ENCODE data around the gene MMP2.
A peak's percentile ranks its signal among the peaks of the same experiment; 100 is the strongest.

Gene MMP2

DNA sequence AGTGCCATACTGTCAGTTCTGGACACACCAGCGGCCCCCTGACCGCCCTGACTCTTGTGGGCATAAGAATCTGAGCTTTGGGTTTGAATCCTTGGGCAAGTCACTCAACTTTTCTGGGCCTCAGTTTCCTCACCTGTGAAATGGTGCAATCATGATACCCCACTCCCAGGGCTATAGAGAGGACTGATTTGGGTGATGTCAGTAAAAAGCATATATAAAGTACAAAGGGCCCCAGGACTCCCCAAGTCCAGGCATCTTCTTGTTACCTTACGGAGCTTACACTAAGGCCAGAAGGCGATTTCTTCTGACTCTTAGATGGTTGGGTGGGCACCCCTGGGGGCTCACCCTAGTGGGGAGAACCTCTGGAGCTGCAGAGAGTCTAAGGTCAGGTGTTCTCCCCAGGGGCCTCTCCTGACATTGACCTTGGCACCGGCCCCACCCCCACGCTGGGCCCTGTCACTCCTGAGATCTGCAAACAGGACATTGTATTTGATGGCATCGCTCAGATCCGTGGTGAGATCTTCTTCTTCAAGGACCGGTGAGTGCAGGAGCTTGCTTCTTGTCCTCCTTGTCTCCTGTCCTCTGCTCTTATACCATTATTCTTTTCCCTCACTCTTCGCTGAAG lies 13.9 kb downstream of the MMP2 start:
- Histone ChIP-seq H2AFZ (ENCODE audit: low read length) (no peak overlapping the region), H3K18ac (ENCODE audit: low read length) (no peak overlapping the region), H3K4me2 (ENCODE audit: insufficient read depth, low read length, poor library complexity, severe bottlenecking) (no peak overlapping the region), H3K27me3 (ENCODE audit: control insufficient read depth in 3 of 3, insufficient read depth in 3 of 3, low read depth in 1 of 3, low read length in 3 of 3) (no peaks in the 10 kb centered on the region), H2BK15ac (ENCODE audit: low read length) (no peak overlapping the region), H2BK120ac (ENCODE audit: low read depth, low read length) (no peak overlapping the region), H3K79me1 (ENCODE audit: low read depth, low read length) (no peaks in the 10 kb centered on the region), H2BK5ac (ENCODE audit: low read length) (no peak overlapping the region), H3K23ac (ENCODE audit: low read depth, low read length, poor library complexity) (no peak overlapping the region), H3K4me1 (ENCODE audit: control insufficient read depth in 2 of 2, insufficient read depth in 1 of 2, low read depth in 1 of 2, low read length in 2 of 2) (peaks cover 2 to 5% of the 10 kb centered on the region in 2 donors), H3K27ac (replicated peaks; ENCODE audit: low read length) (no peak overlapping the region), H3K4ac (ENCODE audit: low read length) (no peak overlapping the region), H4K8ac (ENCODE audit: low read depth, low read length) (no peak overlapping the region), H4K91ac (ENCODE audit: low read depth, low read length, poor library complexity) (no peak overlapping the region), H3K14ac (ENCODE audit: low read length) (no peak overlapping the region), H3K4me3 (ENCODE audit: low read length in 2 of 2) (no peak overlapping the region), H3K36me3 (replicated peaks in 1 of 2; ENCODE audit: control insufficient read depth in 2 of 2, insufficient read depth in 2 of 2, low read length in 2 of 2) (peaks cover 11 to 98% of the 10 kb centered on the region in 2 donors), H3K9me3 (replicated peaks in 1 of 2; ENCODE audit: control insufficient read depth in 2 of 2, insufficient read depth in 1 of 2, low read depth in 1 of 2, low read length in 2 of 2) (no peaks in the 10 kb centered on the region), H2AK5ac (ENCODE audit: low read depth, low read length) (no peak overlapping the region), H2BK12ac (ENCODE audit: low read length) (no peak overlapping the region), H3K9ac (ENCODE audit: low read depth, low read length, poor library complexity) (no peak overlapping the region)
- no peak for DNase-seq (ENCODE audit: low spot score)
- WGBS, 2 donors (ENCODE audit: extremely low coverage in 2 of 2, insufficient read length in 2 of 2, insufficient replicate concordance in 1 of 2), result no CpG with 5 or more reads among the region's 10 CpGs

DNA sequence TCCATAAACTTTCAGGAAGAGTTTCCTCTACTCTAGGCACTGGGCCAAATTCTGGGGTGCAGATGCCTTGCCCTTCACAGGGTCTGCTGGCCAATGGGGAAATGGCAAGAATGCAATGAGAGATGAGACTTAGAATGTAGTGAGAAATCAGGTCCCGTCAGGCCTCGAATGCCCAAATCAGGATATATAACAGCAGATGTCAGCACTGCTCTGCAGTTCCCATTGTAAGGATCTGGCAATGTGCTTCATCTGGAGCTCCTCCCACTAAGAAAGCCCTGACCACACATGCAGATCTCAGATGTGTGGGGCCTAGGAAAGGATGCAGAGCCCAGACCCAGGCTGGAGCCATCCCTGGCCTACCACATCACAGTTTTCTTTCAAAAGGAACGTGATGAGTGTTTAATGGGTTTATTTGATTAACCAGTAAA lies 16.0 kb downstream of the MMP2 start:
- no peak overlapping the region for H2BK12ac ChIP-seq (ENCODE audit: low read length)
- no peak overlapping the region for H3K14ac ChIP-seq (ENCODE audit: low read length)
- no peak overlapping the region for H4K8ac ChIP-seq (ENCODE audit: low read depth, low read length)
- H3K27ac ChIP-seq (replicated peaks; ENCODE audit: low read length), result no peak overlapping the region
- H3K79me1 ChIP-seq (ENCODE audit: low read depth, low read length), result no peaks in the 10 kb centered on the region
- no peak overlapping the region for H2AK5ac ChIP-seq (ENCODE audit: low read depth, low read length)
- H3K4me2 ChIP-seq (ENCODE audit: insufficient read depth, low read length, poor library complexity, severe bottlenecking), result no peak overlapping the region
- H3K18ac ChIP-seq (ENCODE audit: low read length), result no peak overlapping the region
- H3K4me3 ChIP-seq (ENCODE audit: low read length in 2 of 2), result no peak overlapping the region
- no peak overlapping the region for H3K23ac ChIP-seq (ENCODE audit: low read depth, low read length, poor library complexity)
- H3K9ac ChIP-seq (ENCODE audit: low read depth, low read length, poor library complexity), result no peak overlapping the region
- peaks cover 5 to 14% of the 10 kb centered on the region in 2 donors for H3K4me1 ChIP-seq (ENCODE audit: control insufficient read depth in 2 of 2, insufficient read depth in 1 of 2, low read depth in 1 of 2, low read length in 2 of 2)
- no peaks in the 10 kb centered on the region for H3K9me3 ChIP-seq (replicated peaks in 1 of 2; ENCODE audit: control insufficient read depth in 2 of 2, insufficient read depth in 1 of 2, low read depth in 1 of 2, low read length in 2 of 2)
- H4K91ac ChIP-seq (ENCODE audit: low read depth, low read length, poor library complexity), result no peak overlapping the region
- no CpG with 5 or more reads among the region's 3 CpGs for WGBS, 2 donors (ENCODE audit: extremely low coverage in 2 of 2, insufficient read length in 2 of 2, insufficient replicate concordance in 1 of 2)
- peaks cover 6 to 92% of the 10 kb centered on the region in 2 donors for H3K36me3 ChIP-seq (replicated peaks in 1 of 2; ENCODE audit: control insufficient read depth in 2 of 2, insufficient read depth in 2 of 2, low read length in 2 of 2)
- H2AFZ ChIP-seq (ENCODE audit: low read length), result no peak overlapping the region
- no peak overlapping the region for H3K4ac ChIP-seq (ENCODE audit: low read length)
- H2BK15ac ChIP-seq (ENCODE audit: low read length), result no peak overlapping the region
- H3K27me3 ChIP-seq (ENCODE audit: control insufficient read depth in 3 of 3, insufficient read depth in 3 of 3, low read depth in 1 of 3, low read length in 3 of 3), result no peaks in the 10 kb centered on the region
- H2BK120ac ChIP-seq (ENCODE audit: low read depth, low read length), result no peak overlapping the region
- no peak for DNase-seq (ENCODE audit: low spot score)
- H2BK5ac ChIP-seq (ENCODE audit: low read length), result no peak overlapping the region

DNA sequence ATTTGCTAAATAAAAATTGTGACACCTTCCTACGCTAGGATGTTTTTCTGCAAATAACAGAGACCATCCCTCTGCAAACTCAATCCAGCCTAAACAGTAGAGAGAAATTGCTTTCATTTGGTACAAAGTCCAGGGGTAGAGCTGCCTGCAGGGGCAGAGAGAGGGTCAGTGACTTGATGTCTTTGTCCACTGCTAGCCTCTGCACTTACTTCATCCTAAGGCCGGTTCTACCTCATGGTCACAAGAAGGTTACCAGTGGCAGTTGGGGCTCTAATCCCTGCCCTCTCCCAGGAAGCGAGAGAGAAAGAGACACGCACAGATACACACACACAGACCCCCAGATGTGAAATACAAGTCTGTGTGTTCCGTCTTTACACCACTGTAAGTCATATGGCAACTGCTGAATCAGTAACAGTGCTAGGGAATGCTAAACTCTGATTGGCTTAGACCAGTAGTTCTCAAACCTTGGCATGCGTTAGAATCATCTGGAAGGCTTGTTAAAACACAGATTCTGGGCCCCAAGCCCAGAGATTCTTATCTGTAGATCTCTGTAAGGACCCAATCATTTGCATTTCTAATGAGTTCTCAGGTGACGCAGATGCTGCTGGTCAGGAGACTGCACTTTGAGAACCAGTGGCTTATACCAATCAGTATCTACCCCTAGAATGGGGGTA lies 16.8 kb downstream of the MMP2 start:
- Histone ChIP-seq H3K4me1 (ENCODE audit: control insufficient read depth in 2 of 2, insufficient read depth in 1 of 2, low read depth in 1 of 2, low read length in 2 of 2) (peaks cover 13 to 21% of the 10 kb centered on the region in 2 donors), H3K18ac (ENCODE audit: low read length) (no peak overlapping the region), H3K79me1 (ENCODE audit: low read depth, low read length) (no peaks in the 10 kb centered on the region), H3K9me3 (replicated peaks in 1 of 2; ENCODE audit: control insufficient read depth in 2 of 2, insufficient read depth in 1 of 2, low read depth in 1 of 2, low read length in 2 of 2) (no peaks in the 10 kb centered on the region), H3K4me2 (ENCODE audit: insufficient read depth, low read length, poor library complexity, severe bottlenecking) (no peak overlapping the region), H4K8ac (ENCODE audit: low read depth, low read length) (no peak overlapping the region), H3K9ac (ENCODE audit: low read depth, low read length, poor library complexity) (no peak overlapping the region), H3K14ac (ENCODE audit: low read length) (no peak overlapping the region), H2AFZ (ENCODE audit: low read length) (no peak overlapping the region), H2BK15ac (ENCODE audit: low read length) (no peak overlapping the region), H2BK120ac (ENCODE audit: low read depth, low read length) (no peak overlapping the region), H3K4ac (ENCODE audit: low read length) (no peak overlapping the region), H3K27me3 (ENCODE audit: control insufficient read depth in 3 of 3, insufficient read depth in 3 of 3, low read depth in 1 of 3, low read length in 3 of 3) (no peaks in the 10 kb centered on the region), H4K91ac (ENCODE audit: low read depth, low read length, poor library complexity) (no peak overlapping the region), H2BK5ac (ENCODE audit: low read length) (no peak overlapping the region), H2BK12ac (ENCODE audit: low read length) (no peak overlapping the region), H3K4me3 (ENCODE audit: low read length in 2 of 2) (peak overlapping the region in 1 of 2 donors; percentile 2), H2AK5ac (ENCODE audit: low read depth, low read length) (no peak overlapping the region), H3K27ac (replicated peaks; ENCODE audit: low read length) (no peak overlapping the region), H3K36me3 (replicated peaks in 1 of 2; ENCODE audit: control insufficient read depth in 2 of 2, insufficient read depth in 2 of 2, low read length in 2 of 2) (peaks cover 6 to 86% of the 10 kb centered on the region in 2 donors), H3K23ac (ENCODE audit: low read depth, low read length, poor library complexity) (no peak overlapping the region)
- no CpG with 5 or more reads among the region's 7 CpGs for WGBS, 2 donors (ENCODE audit: extremely low coverage in 2 of 2, insufficient read length in 2 of 2, insufficient replicate concordance in 1 of 2)
- DNase-seq (ENCODE audit: low spot score), result no peak

DNA sequence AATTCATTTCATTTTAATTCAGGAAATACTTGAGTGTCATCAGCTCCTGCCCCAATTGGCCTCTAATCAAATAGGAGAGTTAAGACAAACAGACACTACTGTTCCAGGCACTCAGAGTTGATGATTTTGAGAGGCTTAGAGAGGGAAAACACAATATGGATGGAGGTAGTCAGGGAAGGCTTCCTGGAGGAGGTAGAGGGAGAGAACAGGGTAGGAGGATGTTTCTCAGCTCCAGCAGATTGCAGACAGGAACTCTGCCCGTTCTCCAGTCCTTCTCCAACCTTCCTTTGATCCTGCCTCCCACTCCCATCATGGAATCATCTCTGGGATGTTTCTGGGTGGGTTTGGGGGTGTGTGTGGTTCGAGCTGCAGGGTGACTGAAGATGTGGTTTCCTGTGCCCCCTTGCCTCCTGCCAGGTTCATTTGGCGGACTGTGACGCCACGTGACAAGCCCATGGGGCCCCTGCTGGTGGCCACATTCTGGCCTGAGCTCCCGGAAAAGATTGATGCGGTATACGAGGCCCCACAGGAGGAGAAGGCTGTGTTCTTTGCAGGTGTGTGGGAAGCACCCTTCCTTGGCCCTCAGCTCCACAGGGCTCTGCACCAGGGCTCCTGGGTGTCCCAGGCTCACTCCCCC lies 17.6 kb downstream of the MMP2 start:
- H2BK15ac ChIP-seq (ENCODE audit: low read length), result peak overlapping the region; percentile 39
- no peak overlapping the region for H4K91ac ChIP-seq (ENCODE audit: low read depth, low read length, poor library complexity)
- peaks cover 13 to 26% of the 10 kb centered on the region in 2 donors for H3K4me1 ChIP-seq (ENCODE audit: control insufficient read depth in 2 of 2, insufficient read depth in 1 of 2, low read depth in 1 of 2, low read length in 2 of 2)
- H3K27me3 ChIP-seq (ENCODE audit: control insufficient read depth in 3 of 3, insufficient read depth in 3 of 3, low read depth in 1 of 3, low read length in 3 of 3), result no peaks in the 10 kb centered on the region
- WGBS, 2 donors (ENCODE audit: extremely low coverage in 2 of 2, insufficient read length in 2 of 2, insufficient replicate concordance in 1 of 2), result no CpG with 5 or more reads among the region's 8 CpGs
- H3K4me3 ChIP-seq (ENCODE audit: low read length in 2 of 2), result no peak overlapping the region
- no peak overlapping the region for H3K27ac ChIP-seq (replicated peaks; ENCODE audit: low read length)
- H4K8ac ChIP-seq (ENCODE audit: low read depth, low read length), result no peak overlapping the region
- no peak overlapping the region for H2BK12ac ChIP-seq (ENCODE audit: low read length)
- peaks cover 0 to 2% of the 10 kb centered on the region in 2 donors for H3K9me3 ChIP-seq (replicated peaks in 1 of 2; ENCODE audit: control insufficient read depth in 2 of 2, insufficient read depth in 1 of 2, low read depth in 1 of 2, low read length in 2 of 2)
- H3K36me3 ChIP-seq (replicated peaks in 1 of 2; ENCODE audit: control insufficient read depth in 2 of 2, insufficient read depth in 2 of 2, low read length in 2 of 2), result peaks cover 6 to 86% of the 10 kb centered on the region in 2 donors
- no peak overlapping the region for H2AFZ ChIP-seq (ENCODE audit: low read length)
- H3K23ac ChIP-seq (ENCODE audit: low read depth, low read length, poor library complexity), result no peak overlapping the region
- no peak overlapping the region for H3K14ac ChIP-seq (ENCODE audit: low read length)
- no peak overlapping the region for H3K4ac ChIP-seq (ENCODE audit: low read length)
- H3K18ac ChIP-seq (ENCODE audit: low read length), result no peak overlapping the region
- H2AK5ac ChIP-seq (ENCODE audit: low read depth, low read length), result no peak overlapping the region
- H2BK5ac ChIP-seq (ENCODE audit: low read length), result peak overlapping the region; percentile 60
- no peak overlapping the region for H2BK120ac ChIP-seq (ENCODE audit: low read depth, low read length)
- no peak overlapping the region for H3K9ac ChIP-seq (ENCODE audit: low read depth, low read length, poor library complexity)
- no peaks in the 10 kb centered on the region for H3K79me1 ChIP-seq (ENCODE audit: low read depth, low read length)
- no peak overlapping the region for H3K4me2 ChIP-seq (ENCODE audit: insufficient read depth, low read length, poor library complexity, severe bottlenecking)
- DNase-seq (ENCODE audit: low spot score), result no peak
